ENCODE measurements around the gene SOAT1. TPM values are rescaled to one million over a fixed set of nuclear protein-coding genes. Genes with fewer than 3 reads are reported as not detected.

Gene SOAT1
- total RNA-seq, 1 experiment from 2014 or later = 7.5 TPM

DNA sequence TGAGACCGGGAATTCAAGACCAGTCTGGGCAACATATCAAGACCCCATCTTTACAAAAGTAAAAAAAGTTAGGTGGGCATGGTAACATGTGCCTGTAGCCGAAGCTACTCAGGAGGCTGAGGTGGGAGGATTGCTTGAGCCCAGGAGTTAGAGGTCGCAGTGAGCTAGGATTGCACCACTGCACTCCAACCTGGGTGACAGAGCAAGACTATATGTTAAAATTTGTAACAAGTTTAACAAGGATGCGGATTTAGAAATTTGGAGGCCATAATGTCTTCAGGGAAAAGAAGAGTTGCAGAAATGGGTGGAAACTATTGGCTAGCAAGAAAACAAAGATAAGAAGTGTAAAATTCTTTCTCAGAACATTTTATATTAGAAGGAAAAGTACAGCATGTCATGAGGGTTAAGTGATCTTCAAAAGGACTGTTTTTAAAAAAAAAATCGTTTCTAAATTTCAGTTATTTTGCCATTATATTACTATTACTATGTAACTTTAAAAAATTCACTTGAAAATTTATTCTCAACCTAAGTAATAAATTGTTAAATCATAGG is 17.6 kb downstream of the SOAT1 start:
- Histone ChIP-seq H4K20me1 (ENCODE audit: control insufficient read depth, insufficient read depth, insufficient read length) (no peaks in the 10 kb centered on the region), H2BK15ac (ENCODE audit: low read depth, low read length) (no peak overlapping the region), H3K27me3 (ENCODE audit: insufficient read depth, low read length) (no peaks in the 10 kb centered on the region), H3K9ac (ENCODE audit: extremely low read depth, insufficient read length, low read length) (no peak overlapping the region), H3K23ac (ENCODE audit: insufficient read length, low read depth, low read length) (no peak overlapping the region), H3K4ac (ENCODE audit: low read depth, low read length) (no peak overlapping the region), H2BK120ac (ENCODE audit: low read depth, low read length, poor library complexity, severe bottlenecking) (no peak overlapping the region), H3K14ac (ENCODE audit: insufficient read depth, low read length) (no peak overlapping the region), H3K79me1 (ENCODE audit: insufficient read depth, low read depth, low read length, poor library complexity, severe bottlenecking) (no peaks in the 10 kb centered on the region), H3K79me2 (ENCODE audit: insufficient read depth, low read length) (no peaks in the 10 kb centered on the region), H4K8ac (replicated peaks; ENCODE audit: insufficient read length, low read depth, low read length) (no peak overlapping the region), H3K23me2 (ENCODE audit: insufficient read length, low read depth, low read length, poor library complexity, severe bottlenecking) (no peaks in the 10 kb centered on the region), H3K27ac (ENCODE audit: insufficient read length, low read depth, low read length) (no peak overlapping the region), H2AFZ (ENCODE audit: low read length) (no peak overlapping the region), H3K4me1 (ENCODE audit: insufficient read depth, low read length) (no peaks in the 10 kb centered on the region), H2BK20ac (ENCODE audit: low read depth, low read length, poor library complexity, severe bottlenecking) (no peak overlapping the region), H4K91ac (ENCODE audit: insufficient read length, low read depth, low read length) (no peak overlapping the region), H2AK5ac (ENCODE audit: insufficient read length, low read length) (no peak overlapping the region), H3K56ac (ENCODE audit: insufficient read length, low read depth, low read length) (no peak overlapping the region), H3K4me2 (ENCODE audit: insufficient read depth, insufficient read length, low read length) (no peak overlapping the region), H2BK12ac (ENCODE audit: insufficient read length, low read depth, low read length) (no peak overlapping the region), H2BK5ac (ENCODE audit: insufficient read length, low read length) (no peak overlapping the region), H3K9me3 (ENCODE audit: control insufficient read depth, low read depth, low read length) (no peaks in the 10 kb centered on the region), H4K5ac (ENCODE audit: insufficient read length, low read depth, low read length) (no peak overlapping the region), H3T11ph (ENCODE audit: low read length) (no peak overlapping the region), H3K18ac (ENCODE audit: insufficient read length, low read depth, low read length) (no peak overlapping the region)
- H3K36me3 Mint-ChIP-seq (ENCODE audit: insufficient read depth in 1 of 3, low read depth in 3 of 3) = no peaks in the 10 kb centered on the region
- no peak for DNase-seq
- no peak overlapping the region for H3K4me3 Mint-ChIP-seq
- no peaks in the 10 kb centered on the region for H3K27me3 Mint-ChIP-seq (ENCODE audit: low read depth)
- H3K4me1 Mint-ChIP-seq = no peaks in the 10 kb centered on the region
- H3K27ac Mint-ChIP-seq = peak overlapping the region in 1 of 3 experiments; percentile 15; a peak in 2 of 7 replicates
- TF ChIP-seq, protein P1, sequence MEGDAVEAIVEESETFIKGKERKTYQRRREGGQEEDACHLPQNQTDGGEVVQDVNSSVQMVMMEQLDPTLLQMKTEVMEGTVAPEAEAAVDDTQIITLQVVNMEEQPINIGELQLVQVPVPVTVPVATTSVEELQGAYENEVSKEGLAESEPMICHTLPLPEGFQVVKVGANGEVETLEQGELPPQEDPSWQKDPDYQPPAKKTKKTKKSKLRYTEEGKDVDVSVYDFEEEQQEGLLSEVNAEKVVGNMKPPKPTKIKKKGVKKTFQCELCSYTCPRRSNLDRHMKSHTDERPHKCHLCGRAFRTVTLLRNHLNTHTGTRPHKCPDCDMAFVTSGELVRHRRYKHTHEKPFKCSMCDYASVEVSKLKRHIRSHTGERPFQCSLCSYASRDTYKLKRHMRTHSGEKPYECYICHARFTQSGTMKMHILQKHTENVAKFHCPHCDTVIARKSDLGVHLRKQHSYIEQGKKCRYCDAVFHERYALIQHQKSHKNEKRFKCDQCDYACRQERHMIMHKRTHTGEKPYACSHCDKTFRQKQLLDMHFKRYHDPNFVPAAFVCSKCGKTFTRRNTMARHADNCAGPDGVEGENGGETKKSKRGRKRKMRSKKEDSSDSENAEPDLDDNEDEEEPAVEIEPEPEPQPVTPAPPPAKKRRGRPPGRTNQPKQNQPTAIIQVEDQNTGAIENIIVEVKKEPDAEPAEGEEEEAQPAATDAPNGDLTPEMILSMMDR (conservative IDR thresholded peaks at IDR 0.05) = no peak
- H3K9me3 Mint-ChIP-seq = no peaks in the 10 kb centered on the region
- no CpG with 5 or more reads among the region's 5 CpGs for WGBS (ENCODE audit: extremely low coverage, insufficient read length, low lambda C conversion rate)

Measured in H9 (cell line).